ENCODE measurements around the gene CRELD1. TPM values are rescaled to one million over a fixed set of nuclear protein-coding genes. Genes with fewer than 3 reads are reported as not detected.

Gene CRELD1
- total RNA-seq, 1 experiment from 2014 or later, result 15.5 TPM

GRCh38 chr3:9889405-9889804 lies 44.2 kb upstream of the CRELD1 start:
- H3K79me1 ChIP-seq (ENCODE audit: insufficient read depth, low read depth, low read length, poor library complexity, severe bottlenecking), result peaks cover 6% of the 10 kb centered on the region
- H2AK5ac ChIP-seq (ENCODE audit: insufficient read length, low read length), result no peak overlapping the region
- no peak overlapping the region for H4K5ac ChIP-seq (ENCODE audit: insufficient read length, low read depth, low read length)
- no peak overlapping the region for H4K91ac ChIP-seq (ENCODE audit: insufficient read length, low read depth, low read length)
- H4K8ac ChIP-seq (replicated peaks; ENCODE audit: insufficient read length, low read depth, low read length), result no peak overlapping the region
- H3K14ac ChIP-seq (ENCODE audit: insufficient read depth, low read length), result no peak overlapping the region
- TF ChIP-seq CTCF (conservative IDR thresholded peaks at IDR 0.05), result no peak
- H3K4me1 Mint-ChIP-seq, result peaks cover 1 to 12% of the 10 kb centered on the region in 2 experiments; a peak in 3 of 4 replicates
- peaks cover 6% of the 10 kb centered on the region; the same call in 1 of the 2 replicates for H3K79me2 ChIP-seq (ENCODE audit: insufficient read depth, low read length)
- H2BK12ac ChIP-seq (ENCODE audit: insufficient read length, low read depth, low read length), result no peak overlapping the region
- H3T11ph ChIP-seq (ENCODE audit: low read length), result no peak overlapping the region
- no peak overlapping the region for H3K18ac ChIP-seq (ENCODE audit: insufficient read length, low read depth, low read length)
- H3K27me3 Mint-ChIP-seq (ENCODE audit: low read depth), result no peaks in the 10 kb centered on the region; the same call in 1 of the 2 replicates
- peaks cover 13 to 26% (median 26%) of the 10 kb centered on the region in 3 experiments for H3K36me3 Mint-ChIP-seq (ENCODE audit: insufficient read depth in 1 of 3, low read depth in 3 of 3)
- H2BK15ac ChIP-seq (ENCODE audit: low read depth, low read length), result no peak overlapping the region
- no peaks in the 10 kb centered on the region for H3K9me3 Mint-ChIP-seq
- no peaks in the 10 kb centered on the region for H3K9me3 ChIP-seq (ENCODE audit: control insufficient read depth, low read depth, low read length)
- H3K27me3 ChIP-seq (ENCODE audit: insufficient read depth, low read length), result no peaks in the 10 kb centered on the region; the same call in 1 of the 2 replicates
- no peaks in the 10 kb centered on the region for H3K23me2 ChIP-seq (ENCODE audit: insufficient read length, low read depth, low read length, poor library complexity, severe bottlenecking)
- H3K4me1 ChIP-seq (ENCODE audit: insufficient read depth, low read length), result no peaks in the 10 kb centered on the region
- H2BK20ac ChIP-seq (ENCODE audit: low read depth, low read length, poor library complexity, severe bottlenecking), result no peak overlapping the region
- no peak for DNase-seq
- H3K56ac ChIP-seq (ENCODE audit: insufficient read length, low read depth, low read length), result no peak overlapping the region
- no peak overlapping the region for H3K27ac Mint-ChIP-seq
- no peak overlapping the region for H3K27ac ChIP-seq (ENCODE audit: insufficient read length, low read depth, low read length)
- no peak overlapping the region for H2BK5ac ChIP-seq (ENCODE audit: insufficient read length, low read length)
- H3K4me3 Mint-ChIP-seq, result peak overlapping the region in 1 of 2 experiments; percentile 97; a peak in 1 of 5 replicates
- H2AFZ ChIP-seq (ENCODE audit: low read length), result no peak overlapping the region
- H2BK120ac ChIP-seq (ENCODE audit: low read depth, low read length, poor library complexity, severe bottlenecking), result no peak overlapping the region
- H4K20me1 ChIP-seq (ENCODE audit: control insufficient read depth, insufficient read depth, insufficient read length), result no peaks in the 10 kb centered on the region
- no peak overlapping the region for H3K9ac ChIP-seq (ENCODE audit: extremely low read depth, insufficient read length, low read length)
- H3K4me2 ChIP-seq (ENCODE audit: insufficient read depth, insufficient read length, low read length), result no peak overlapping the region
- no CpG with 5 or more reads among the region's 5 CpGs for WGBS (ENCODE audit: extremely low coverage, insufficient read length, low lambda C conversion rate)
- H3K4ac ChIP-seq (ENCODE audit: low read depth, low read length), result no peak overlapping the region
- H3K23ac ChIP-seq (ENCODE audit: insufficient read length, low read depth, low read length), result no peak overlapping the region
